Retinal pigment epithelial cell (primary cell): ENCODE results near the gene LIMK1.

Experiments used
- DNase-seq: peaks from one replicate; pipeline ENCODE4 v3.0.0-alpha.2; 2010; ENCODE audit warnings: low read depth
- H3K4me3 ChIP-seq: 2 replicates; pipeline ENCODE4 v1.5.1; 2011; ENCODE audit warnings: mild to moderate bottlenecking, low read length, control low read depth, moderate library complexity
- TF ChIP-seq, protein P1 (sequence below): conservative IDR thresholded peaks from 2 replicates; pipeline ENCODE4 v1.5.1; 2011; ENCODE audit warnings: low read depth, low read length, control low read depth, inconsistent platforms

LIMK1 gene

DNA sequence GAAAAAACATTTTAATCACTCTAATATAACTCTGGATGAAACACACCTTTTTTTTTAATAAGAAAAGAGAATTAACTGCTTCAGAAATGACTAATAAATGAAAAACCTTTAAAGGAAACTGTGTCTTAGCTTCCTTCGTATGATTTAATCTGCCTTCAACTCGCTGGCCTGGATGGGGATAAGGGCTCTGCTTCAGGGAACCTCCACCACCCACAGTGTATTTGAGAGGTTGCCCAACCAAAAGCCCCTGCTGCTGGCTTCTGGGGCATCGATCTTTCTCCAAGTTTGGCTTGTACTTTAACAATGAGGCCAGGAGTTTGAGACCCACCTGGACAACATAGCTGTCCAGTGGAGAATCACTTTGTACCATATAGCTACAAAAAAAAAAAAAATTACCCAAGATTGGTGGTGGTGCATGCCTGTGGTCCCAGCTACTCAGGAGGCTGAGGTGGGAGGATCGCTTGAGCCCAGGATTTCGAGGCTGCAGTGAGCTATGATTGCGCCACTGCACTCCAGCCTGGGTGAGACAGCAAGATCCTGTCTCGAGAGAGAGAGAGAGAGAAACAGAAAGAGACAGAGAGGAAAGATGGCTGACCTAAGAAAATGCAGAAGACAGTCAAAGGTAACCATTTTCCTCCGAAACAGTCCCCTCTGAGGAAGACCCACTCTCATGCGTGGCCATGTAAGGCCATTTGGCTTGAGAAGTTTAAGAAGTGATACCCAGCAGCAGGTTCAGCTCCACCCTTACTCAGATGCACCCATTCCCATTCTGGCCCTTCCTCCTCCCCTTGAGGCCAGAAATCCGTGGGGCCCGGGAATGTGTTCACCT lies 13.6 kb upstream of the LIMK1 start:
- TF ChIP-seq, protein P1, sequence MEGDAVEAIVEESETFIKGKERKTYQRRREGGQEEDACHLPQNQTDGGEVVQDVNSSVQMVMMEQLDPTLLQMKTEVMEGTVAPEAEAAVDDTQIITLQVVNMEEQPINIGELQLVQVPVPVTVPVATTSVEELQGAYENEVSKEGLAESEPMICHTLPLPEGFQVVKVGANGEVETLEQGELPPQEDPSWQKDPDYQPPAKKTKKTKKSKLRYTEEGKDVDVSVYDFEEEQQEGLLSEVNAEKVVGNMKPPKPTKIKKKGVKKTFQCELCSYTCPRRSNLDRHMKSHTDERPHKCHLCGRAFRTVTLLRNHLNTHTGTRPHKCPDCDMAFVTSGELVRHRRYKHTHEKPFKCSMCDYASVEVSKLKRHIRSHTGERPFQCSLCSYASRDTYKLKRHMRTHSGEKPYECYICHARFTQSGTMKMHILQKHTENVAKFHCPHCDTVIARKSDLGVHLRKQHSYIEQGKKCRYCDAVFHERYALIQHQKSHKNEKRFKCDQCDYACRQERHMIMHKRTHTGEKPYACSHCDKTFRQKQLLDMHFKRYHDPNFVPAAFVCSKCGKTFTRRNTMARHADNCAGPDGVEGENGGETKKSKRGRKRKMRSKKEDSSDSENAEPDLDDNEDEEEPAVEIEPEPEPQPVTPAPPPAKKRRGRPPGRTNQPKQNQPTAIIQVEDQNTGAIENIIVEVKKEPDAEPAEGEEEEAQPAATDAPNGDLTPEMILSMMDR, result no peak
- DNase-seq, result no peak
- no peak overlapping the region for H3K4me3 ChIP-seq

DNA sequence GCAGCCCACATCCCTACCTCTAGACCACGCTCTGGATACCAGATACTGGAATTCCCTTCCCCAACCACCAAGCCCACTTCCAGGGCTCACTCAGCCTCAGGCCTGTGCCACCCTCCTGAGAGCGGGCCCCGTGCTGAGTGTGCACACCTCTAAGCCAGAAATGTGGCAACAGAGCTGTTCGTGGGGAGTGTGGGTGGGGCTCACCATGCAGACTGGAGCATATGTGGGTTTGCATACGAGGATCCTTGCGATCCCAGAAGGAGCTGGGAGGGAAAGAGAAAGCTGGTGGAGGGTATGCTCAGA lies 13.0 kb upstream of the LIMK1 start:
- DNase-seq, result no peak
- TF ChIP-seq, protein P1, result no peak
- H3K4me3 ChIP-seq, result no peak overlapping the region

DNA sequence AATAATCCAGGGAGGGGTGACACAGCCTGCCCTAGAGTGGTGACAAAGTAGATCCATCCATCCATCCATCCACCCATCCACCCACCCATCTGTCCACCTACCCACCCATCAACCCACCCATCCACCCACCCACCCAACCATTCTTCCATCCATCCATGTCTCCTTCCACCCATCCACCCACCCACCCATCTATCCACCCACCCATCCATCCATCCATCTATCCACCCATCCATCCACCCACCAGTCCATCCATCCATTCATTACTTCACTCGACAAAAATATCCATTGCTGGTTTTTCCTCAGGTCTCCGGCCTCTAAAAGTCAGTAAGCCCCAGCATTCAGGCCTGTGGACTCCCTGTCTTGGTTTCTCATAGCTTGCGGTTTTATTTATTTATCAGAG lies 12.5 kb upstream of the LIMK1 start:
- TF ChIP-seq, protein P1, result no peak
- DNase-seq, result no peak
- no peak overlapping the region for H3K4me3 ChIP-seq

DNA sequence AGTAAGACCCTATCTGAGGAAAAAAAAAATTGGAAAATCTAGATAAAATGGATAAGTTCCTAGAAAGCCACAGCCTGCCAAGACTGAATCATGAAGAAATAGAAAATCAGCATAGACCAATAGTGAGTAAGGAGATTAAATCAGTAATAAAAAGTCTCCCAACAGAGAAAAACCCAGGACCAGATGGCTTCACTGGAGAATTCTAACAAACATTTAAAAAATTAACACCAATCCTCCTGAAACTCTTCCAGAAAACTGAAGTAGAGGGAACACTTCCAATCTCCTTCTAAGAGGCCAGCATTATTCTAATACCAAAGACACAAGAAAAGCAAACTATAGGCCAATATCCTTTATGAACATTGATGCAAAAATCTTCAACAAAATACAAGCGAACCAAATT lies 8.8 kb upstream of the LIMK1 start:
- TF ChIP-seq, protein P1, result no peak
- DNase-seq, result no peak
- no peak overlapping the region for H3K4me3 ChIP-seq

DNA sequence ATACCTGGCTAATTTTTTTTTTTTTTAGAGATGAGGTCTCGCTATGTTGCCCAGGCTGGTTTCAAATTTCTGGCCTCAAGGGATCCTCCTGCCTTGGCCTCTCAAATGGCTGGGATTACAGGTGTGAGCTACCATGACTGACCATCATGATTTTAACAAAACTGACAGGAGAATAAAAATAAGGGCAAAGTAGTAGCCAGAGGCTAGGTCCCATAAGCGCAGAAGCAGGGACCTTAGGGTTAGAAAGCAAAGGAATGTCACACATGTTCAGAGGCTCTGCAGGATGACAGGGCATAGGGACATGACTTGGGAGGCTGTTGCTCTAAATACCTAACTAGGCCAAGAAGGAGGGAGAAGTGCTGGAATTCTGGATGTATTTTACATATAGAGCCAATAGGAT lies 5.1 kb upstream of the LIMK1 start:
- no peak for DNase-seq

DNA sequence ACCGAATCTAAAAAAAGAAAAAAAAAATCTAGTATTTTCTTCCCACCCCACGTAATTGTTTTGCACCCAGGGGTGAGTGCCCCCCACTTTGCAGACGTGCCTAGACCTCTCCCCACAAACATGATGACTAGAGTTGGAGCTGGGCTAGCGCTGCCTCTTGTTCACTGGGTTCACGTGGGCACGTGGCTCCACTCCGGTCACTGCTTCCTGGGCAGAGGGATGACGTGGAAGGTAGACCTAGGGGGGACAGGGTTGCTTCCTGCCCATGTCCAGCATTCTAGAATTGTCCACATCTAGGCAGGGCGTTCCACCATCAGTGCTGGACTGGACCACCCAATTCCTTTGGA lies 861 bp upstream of the LIMK1 start:
- DNase-seq, result no peak
- peak overlapping the region; percentile 31 for H3K4me3 ChIP-seq
- TF ChIP-seq, protein P1, result no peak

More for the DNA sequence above, 5.1 kb upstream of the LIMK1 start:
- no peak overlapping the region for H3K4me3 ChIP-seq
- TF ChIP-seq, protein P1, result no peak

DNA sequence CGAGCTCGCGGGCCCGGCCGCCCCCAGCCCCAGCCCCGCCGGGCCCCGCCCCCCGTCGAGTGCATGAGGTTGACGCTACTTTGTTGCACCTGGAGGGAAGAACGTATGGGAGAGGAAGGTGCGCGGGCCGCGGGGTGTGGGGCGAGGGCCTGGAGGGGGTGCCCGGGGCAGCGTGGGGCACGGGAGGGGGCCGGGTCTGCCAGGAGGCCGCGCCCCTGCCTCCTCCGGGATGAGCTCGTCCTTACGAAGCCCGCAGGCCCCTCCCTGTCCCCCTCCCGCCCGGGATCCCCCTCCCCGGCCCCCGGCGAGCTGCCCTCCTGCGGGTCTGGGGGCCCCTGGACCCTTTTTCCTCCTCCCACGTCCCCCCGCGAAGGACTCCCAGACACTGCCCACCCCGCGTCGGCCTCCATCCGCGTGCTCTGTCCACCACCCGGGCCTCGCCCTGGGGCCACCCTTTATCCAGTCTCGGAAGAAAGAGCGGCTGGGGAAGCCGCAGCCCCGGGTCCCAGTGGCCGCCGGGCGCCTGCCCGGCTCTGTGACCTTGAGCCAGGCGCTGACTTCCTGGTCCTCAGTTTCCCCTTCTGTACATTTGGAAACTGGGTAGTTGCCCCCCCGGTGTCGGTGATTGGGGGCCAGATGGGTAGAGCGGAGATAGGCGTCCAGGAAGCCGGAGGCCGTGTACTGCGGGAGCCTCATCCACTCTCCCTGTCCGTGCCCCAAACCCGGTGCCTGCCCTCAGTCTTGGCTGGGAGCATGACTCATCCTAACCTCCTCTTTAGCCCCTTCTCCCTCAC lies 521 bp downstream of the LIMK1 start:
- DNase-seq, result no peak
- TF ChIP-seq, protein P1, result no peak
- peak overlapping the region; percentile 61 for H3K4me3 ChIP-seq
